K562 treated with DMSO at 1 percent for 24 hours (cell line): ENCODE data around the gene KCP. TPM values are rescaled to one million over a fixed set of nuclear protein-coding genes. Genes with fewer than 3 reads are reported as not detected.

Experiments
- total RNA-seq: library from RNA; unstranded; fragments of 300-600 nt; gene quantifications from 2 replicates; pipeline ENCODE4 v1.2.3, GENCODE V29; 2022; ENCODE audit warnings: low read depth; ENCODE audit not compliant: insufficient read depth

Gene KCP
- 0.15 TPM in 1 of 2 replicates, not detected in the other for total RNA-seq

GRCh38 chr7:128910569-128910945, at the start of gene KCP:
Gene KCP, minus strand, starts transcription at chr7:128910709. Its CDS starts 33 bp downstream, at chr7:128910676.

GRCh38 chr7:128937647-128938543, 27.4 kb upstream of the KCP start, which contains the start of gene IRF5:
Gene IRF5, plus strand, starts transcription at chr7:128937927. Its CDS starts 4,155 bp downstream, at chr7:128942082.

GRCh38 chr7:128862571-128863432, 47.7 kb downstream of the KCP start, which contains the start of gene ATP6V1F:
Gene ATP6V1F, plus strand, starts transcription at chr7:128862856. Its CDS starts 49 bp downstream, at chr7:128862905.

GRCh38 chr7:128830231-128831177, 80.0 kb downstream of the KCP start, which contains the start of gene FLNC:
Gene FLNC, plus strand, starts transcription at chr7:128830406. Its CDS starts 232 bp downstream, at chr7:128830638.

Other genes starting within 250 kb of the KCP start
- 0.23 and 0.75 TPM in 2 replicates for gene GARIN1A, start 238.4 kb downstream of the KCP start, total RNA-seq
- gene CALU, start 171.3 kb downstream of the KCP start, total RNA-seq = 127 and 138 TPM in 2 replicates
- gene OPN1SW, start 134.9 kb downstream of the KCP start, total RNA-seq = not detected in 2 replicates
- 34.8 and 36.9 TPM in 2 replicates for gene CCDC136, start 118.7 kb downstream of the KCP start, total RNA-seq
- 100 and 107 TPM in 2 replicates for gene FLNC, start 80.3 kb downstream of the KCP start, total RNA-seq
- gene ATP6V1F, start 47.9 kb downstream of the KCP start, total RNA-seq = 724 and 792 TPM in 2 replicates
- gene IRF5, start 27.2 kb upstream of the KCP start, total RNA-seq = not detected in 2 replicates
- 77.7 and 79.3 TPM in 2 replicates for gene TNPO3, start 144.4 kb upstream of the KCP start, total RNA-seq
- gene TSPAN33, start 234.0 kb upstream of the KCP start, total RNA-seq = 0.37 and 0.43 TPM in 2 replicates